H7 (cell line): ENCODE results near the gene GP2. TPM values are rescaled to one million over a fixed set of nuclear protein-coding genes. Genes with fewer than 3 reads are reported as not detected.

Experiments used
- DNase-seq: peaks from one replicate; pipeline ENCODE4 v3.0.0; 2012
- H3K27me3 ChIP-seq: 2 replicates; pipeline ENCODE4 v1.6.0; 2011; ENCODE audit warnings: mild to moderate bottlenecking, low read length; ENCODE audit not compliant: control insufficient read depth, insufficient read depth
- H3K36me3 ChIP-seq: replicated peaks from 2 replicates; pipeline ENCODE4 v1.5.1; 2011; ENCODE audit warnings: low read length; ENCODE audit not compliant: control insufficient read depth, insufficient read depth
- H3K4me3 ChIP-seq: 2 replicates; pipeline ENCODE4 v1.5.1; 2011; ENCODE audit warnings: low read depth, mild to moderate bottlenecking, control low read depth, low read length, moderate library complexity; ENCODE audit not compliant: insufficient read depth
- total RNA-seq: library from RNA; depleted of rRNA; stranded (reverse); fragments of >200 nt; shearing (Covaris generic); gene quantifications from 2 replicates; pipeline ENCODE4 v1.2.3, GENCODE V29; 2014

The GP2 gene
- total RNA-seq, 1 experiment from 2014 or later = not detected

DNA sequence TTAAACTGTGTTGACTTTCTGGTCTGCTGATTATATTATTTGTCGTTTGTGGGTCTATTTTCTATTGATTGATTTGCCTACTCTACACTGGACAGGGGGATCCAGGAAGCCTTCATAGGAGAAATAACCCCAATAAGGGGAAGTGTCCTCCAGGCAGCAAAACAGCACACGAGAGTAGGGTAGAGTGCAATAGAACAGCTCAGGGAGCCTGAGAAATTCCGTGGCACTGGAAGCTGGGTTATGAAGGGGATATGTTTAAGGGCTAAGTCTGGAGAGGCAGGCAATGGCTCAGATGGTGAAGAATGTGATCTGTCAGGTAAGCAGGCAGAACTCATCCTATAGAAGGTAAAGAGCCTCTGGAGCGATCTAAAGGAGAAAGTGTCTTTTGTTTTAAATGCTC, 20.9 kb downstream of the GP2 start:
- no peaks in the 10 kb centered on the region for H3K27me3 ChIP-seq
- no peak overlapping the region for H3K4me3 ChIP-seq
- DNase-seq = no peak
- H3K36me3 ChIP-seq = no peaks in the 10 kb centered on the region

DNA sequence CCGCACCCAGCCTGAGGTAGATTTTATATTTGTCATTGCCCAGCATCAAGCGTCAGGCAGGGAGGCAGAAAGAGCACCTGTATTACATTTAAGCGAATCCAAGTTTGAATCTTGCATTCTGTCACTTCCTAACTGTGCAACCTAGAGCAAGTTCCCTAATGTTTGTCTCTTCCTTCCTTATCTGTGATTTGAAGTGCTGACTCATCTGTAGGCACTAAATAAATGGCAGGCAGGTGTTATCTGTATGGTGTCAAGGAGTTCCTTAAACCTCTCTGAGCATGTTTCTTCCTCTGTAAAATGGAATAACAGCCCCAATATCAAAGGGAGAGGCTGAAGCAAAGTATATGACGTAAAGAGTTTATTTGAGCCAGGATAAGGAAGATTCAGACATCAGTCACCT, 24.3 kb downstream of the GP2 start:
- no peak overlapping the region for H3K4me3 ChIP-seq
- H3K27me3 ChIP-seq = no peaks in the 10 kb centered on the region
- H3K36me3 ChIP-seq = no peaks in the 10 kb centered on the region
- DNase-seq = no peak

DNA sequence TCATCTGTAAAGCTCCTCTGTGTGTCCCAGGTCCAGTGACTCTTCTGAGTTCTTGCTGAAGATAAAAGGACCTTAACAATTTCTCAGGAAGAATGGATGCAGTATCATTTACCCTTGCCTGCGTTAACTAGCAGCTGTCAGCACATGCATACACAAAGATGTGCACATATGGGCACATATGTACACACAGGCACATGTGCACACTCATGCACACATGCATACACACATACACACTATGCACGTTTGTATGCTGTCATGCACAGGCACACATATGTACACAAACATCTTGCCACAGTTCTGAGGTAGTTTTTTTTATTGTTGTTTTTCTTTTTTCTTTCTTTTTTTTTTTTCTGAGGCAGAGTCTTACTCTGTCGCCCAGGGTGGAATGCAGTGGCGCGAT, 24.9 kb downstream of the GP2 start:
- Histone ChIP-seq H3K36me3 (no peaks in the 10 kb centered on the region), H3K4me3 (no peak overlapping the region), H3K27me3 (no peaks in the 10 kb centered on the region)
- DNase-seq = no peak

DNA sequence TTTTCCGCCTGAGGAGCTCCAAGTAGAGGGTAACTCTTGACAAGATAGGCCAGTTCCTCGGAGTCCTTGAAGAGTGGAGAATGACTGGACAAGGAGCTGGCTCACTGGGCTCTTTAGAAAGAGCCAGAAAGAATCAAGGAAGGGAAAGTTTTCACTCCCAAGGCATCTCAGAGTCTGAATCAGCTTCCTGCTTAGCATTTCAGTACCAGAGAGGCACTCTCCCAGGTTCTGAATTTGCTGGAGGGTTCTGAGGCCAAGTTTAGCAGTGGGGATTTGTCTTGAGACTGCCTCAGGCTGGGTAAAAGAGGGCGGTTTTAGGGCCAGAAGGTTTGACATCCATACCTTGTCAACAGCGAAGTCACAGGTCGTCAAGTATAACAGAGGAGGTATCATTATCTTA, 25.5 kb downstream of the GP2 start:
- DNase-seq = no peak
- H3K36me3 ChIP-seq = no peaks in the 10 kb centered on the region
- no peak overlapping the region for H3K4me3 ChIP-seq
- H3K27me3 ChIP-seq = no peaks in the 10 kb centered on the region

DNA sequence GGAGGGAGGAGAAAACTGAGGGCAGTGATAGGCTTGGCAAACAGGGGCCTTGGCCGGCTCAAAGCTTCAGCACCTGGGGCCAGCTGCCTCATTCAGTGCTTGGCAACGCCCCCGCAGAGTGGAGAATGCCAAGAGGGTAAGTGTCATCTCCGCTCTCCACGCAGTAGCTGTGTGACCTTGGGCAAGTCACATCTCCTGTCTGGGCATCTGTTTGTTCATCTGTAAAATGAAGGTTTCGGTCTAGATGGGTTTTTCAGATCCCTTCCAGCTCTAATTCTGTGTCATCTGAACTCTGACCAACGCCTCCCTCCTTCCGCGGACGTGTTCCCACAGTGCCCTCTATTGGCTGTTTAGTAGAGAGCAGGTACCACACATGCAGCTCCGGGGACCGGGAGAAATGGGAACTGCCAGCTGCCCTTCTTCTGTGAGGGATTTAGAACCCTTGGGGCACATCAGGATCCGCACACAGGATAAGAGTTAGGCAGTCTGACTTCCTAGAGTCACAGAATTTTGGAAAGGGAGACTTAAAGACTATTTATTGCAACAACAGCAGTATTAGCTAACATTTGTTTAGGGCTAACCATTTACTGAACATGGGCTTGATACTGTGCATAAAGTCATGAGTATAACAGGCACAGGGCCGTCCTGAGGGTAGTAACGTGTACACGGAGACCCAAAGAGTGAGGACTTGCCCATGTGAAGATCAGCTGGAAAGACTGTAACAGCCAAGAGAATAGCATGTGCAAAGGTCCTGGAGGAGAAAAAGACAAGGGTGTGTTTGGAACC, 26.8 kb downstream of the GP2 start:
- H3K4me3 ChIP-seq = no peak overlapping the region
- peak; percentile 72 for DNase-seq
- no peaks in the 10 kb centered on the region for H3K27me3 ChIP-seq
- no peaks in the 10 kb centered on the region for H3K36me3 ChIP-seq

DNA sequence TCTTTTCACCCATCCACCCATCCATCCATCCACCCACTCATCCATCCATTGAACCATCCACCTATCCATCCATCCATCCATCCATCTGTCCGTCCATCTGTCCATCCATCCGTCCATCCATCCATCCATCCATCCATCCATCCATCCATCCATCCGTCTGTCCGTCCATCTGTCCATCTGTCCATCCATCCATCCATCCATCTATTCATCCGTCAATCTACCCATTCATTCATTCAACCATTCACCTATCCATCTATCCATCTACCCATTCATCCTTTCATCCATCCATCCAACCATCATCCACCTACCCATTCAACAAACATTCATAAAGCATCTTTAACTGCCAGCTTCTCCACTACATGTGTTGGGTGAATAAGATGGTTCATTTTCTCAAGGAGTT, 28.9 kb downstream of the GP2 start:
- Histone ChIP-seq H3K27me3 (no peaks in the 10 kb centered on the region), H3K4me3 (no peak overlapping the region), H3K36me3 (no peaks in the 10 kb centered on the region)
- no peak for DNase-seq

DNA sequence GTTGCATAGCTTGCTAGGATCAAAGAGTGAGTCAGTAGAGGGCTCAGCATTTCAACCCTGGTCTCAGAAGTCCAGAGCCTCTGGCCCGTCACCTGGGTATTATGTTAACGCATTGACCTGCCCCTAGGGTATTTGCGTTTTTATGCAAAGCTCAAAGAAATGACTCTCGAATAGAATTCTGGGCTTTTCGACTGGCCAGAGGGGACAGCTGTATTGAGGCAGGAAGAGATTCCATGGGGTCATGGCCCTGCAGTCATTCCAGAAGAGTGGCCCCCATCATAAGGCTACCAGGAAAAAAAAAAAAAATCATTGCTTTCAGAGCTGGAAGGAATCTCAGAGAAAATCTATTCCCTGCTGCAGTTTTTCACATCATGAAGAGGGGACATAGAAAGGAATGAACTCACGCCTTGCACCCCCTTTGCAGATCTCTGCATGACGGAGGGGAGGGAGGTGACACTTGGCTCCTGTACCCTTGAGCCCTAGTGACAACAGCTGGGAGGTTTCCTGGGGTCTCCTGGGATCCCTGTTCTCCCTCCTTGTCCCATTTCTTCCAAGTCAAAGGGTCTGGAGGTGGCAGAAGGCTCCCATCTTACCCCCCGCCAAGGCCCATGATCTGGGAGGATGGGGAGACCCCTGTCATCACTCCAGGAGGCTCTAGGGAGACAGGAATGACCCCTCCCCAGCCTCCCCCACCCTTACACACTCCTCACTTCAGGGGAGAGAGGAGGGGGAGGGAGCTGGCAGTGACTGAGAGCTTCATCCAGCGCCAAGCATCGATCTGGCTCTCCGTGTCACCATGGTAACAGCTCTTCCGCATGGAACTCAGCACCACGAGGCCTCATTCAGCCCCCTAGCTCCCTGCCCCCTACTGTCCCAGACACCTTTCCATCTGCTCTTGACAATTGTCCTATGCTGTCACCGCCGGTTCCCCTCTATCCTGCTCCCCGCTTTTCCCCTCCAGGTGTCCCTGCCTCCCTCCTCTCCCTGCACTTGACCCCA, 35.8 kb downstream of the GP2 start:
- H3K36me3 ChIP-seq = no peaks in the 10 kb centered on the region
- H3K27me3 ChIP-seq = no peaks in the 10 kb centered on the region
- peak; percentile 23 for DNase-seq
- H3K4me3 ChIP-seq = no peak overlapping the region

DNA sequence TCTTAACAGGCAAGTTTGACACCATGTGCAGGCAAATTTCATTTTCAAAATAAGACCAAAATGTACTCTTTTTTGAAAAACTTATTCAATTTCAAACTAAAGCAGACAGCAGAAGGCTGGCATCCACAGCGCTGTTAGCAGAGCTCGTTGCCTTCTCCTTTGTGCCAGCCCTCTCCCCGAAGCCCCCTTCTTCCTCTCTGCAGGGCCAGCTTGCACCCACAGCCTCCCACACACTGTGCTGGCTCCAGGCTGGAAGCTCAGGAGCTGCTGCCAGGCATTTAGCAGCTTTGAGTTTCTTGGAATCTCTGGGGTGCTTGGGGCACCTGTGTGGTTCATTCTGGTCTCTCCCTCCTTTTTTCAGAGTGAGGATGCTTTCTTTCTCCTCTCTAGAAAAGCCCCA, 37.7 kb downstream of the GP2 start:
- no peaks in the 10 kb centered on the region for H3K36me3 ChIP-seq
- no peak for DNase-seq

DNA sequence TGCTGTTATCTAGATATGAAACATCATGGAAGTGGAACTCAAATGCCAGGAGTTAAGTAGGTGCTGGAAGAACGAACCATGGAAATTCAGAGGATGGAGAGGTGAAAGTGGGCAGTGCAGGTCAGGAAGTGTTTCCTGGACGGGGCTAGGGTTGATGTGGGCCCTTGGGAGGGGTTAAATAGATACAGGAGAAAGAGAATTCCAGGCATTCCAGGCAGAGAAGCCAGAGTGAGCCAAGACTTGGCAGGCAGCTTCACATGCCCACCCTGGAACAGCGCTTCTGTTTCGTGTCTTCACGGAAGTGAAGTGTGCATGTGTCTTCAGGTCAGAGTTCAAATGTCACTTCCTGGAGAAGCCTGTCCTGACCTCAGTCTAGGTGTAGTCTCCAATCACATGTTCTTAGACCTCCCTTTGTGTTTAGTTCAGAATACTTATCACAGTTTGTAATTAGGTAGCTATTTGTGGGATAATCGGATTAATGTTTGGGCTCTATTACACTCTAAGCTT, 41.3 kb downstream of the GP2 start:
- no peaks in the 10 kb centered on the region for H3K36me3 ChIP-seq
- H3K4me3 ChIP-seq = no peak overlapping the region
- DNase-seq = peak; percentile 35
- H3K27me3 ChIP-seq = no peaks in the 10 kb centered on the region

More for the DNA sequence above, 37.7 kb downstream of the GP2 start:
- Histone ChIP-seq H3K27me3 (no peaks in the 10 kb centered on the region), H3K4me3 (no peak overlapping the region)

DNA sequence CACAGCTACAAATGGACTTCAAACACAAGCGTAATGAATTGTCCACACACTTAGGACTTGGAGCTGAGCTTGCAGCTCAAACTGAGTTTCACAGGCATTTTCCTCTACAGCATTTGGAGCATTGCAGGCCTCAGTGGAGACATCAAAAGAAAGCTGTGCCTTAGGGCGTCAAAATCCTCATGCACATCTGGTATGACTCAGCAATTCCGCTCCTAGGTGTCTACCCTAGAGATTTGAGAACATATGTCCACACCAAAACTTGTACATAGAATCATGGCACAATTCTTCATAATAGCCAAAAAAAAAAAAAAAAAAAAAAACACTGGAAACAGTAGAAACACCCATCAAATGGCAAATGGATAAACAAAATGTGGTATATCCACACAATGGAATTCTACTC, 47.1 kb downstream of the GP2 start:
- no peak overlapping the region for H3K4me3 ChIP-seq
- H3K36me3 ChIP-seq = no peaks in the 10 kb centered on the region

DNA sequence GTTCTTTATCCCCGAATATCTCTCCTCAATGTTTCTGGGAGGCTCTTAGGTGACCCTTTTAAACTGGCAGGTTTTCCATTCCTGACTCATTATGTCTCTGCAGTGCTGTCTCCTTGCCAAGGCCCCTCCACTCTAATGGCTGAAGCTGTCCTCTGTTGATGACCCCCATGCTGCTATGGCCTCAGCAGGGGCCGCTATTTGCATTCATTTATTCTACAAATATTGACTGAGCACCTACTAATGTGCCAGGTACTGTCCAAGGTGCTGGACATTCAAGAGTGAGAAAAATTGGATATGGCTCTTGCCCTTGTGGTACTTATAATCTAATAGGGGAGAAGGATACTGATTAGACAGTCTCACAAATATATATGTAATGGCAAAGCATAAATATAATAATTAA, 55.4 kb downstream of the GP2 start:
- no peak for DNase-seq
- Histone ChIP-seq H3K36me3 (no peaks in the 10 kb centered on the region), H3K27me3 (no peaks in the 10 kb centered on the region), H3K4me3 (no peak overlapping the region)

More for the DNA sequence above, 47.1 kb downstream of the GP2 start:
- no peak for DNase-seq
- H3K27me3 ChIP-seq = no peaks in the 10 kb centered on the region

DNA sequence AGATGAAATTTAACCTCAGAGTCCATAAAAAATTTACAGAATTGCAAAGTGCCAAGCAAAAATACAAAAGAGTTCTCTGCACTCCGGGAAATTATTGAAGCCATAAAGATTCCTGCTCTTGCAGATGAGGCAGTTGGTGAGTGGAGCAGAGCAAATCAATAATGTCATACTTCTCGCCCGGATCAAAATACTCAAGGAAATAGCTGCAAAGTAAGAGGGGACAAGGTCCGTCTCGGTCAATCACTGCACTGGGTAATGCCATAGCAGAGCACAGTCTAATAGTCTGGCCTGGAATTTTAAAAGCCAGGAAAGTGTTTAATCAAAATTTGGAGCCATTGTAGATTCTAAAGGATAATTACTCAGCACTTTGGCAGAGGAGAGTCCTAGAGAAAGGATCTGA, 58.9 kb downstream of the GP2 start:
- no peak for DNase-seq
- Histone ChIP-seq H3K4me3 (no peak overlapping the region), H3K27me3 (no peaks in the 10 kb centered on the region), H3K36me3 (no peaks in the 10 kb centered on the region)

DNA sequence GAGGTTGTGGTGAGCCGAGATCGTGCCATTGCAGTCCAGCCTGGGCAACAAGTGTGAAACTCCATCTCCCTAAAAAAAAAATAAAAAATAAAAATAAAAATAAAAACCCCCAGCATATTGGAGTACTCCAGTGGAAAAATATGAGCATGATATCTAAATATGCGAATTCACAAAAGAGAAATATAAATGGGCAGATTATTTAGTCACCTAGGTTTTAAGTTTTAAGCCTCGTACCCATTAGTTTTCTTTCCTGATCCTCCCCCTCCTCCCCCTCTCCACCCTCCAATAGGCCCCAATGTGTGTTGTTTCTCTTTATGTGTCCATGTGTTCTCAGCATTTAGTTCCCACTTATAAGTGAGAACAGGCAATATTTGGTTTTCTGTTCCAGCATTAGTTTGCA, 62.3 kb downstream of the GP2 start:
- Histone ChIP-seq H3K27me3 (no peaks in the 10 kb centered on the region), H3K4me3 (no peak overlapping the region), H3K36me3 (no peaks in the 10 kb centered on the region)
- DNase-seq = no peak

DNA sequence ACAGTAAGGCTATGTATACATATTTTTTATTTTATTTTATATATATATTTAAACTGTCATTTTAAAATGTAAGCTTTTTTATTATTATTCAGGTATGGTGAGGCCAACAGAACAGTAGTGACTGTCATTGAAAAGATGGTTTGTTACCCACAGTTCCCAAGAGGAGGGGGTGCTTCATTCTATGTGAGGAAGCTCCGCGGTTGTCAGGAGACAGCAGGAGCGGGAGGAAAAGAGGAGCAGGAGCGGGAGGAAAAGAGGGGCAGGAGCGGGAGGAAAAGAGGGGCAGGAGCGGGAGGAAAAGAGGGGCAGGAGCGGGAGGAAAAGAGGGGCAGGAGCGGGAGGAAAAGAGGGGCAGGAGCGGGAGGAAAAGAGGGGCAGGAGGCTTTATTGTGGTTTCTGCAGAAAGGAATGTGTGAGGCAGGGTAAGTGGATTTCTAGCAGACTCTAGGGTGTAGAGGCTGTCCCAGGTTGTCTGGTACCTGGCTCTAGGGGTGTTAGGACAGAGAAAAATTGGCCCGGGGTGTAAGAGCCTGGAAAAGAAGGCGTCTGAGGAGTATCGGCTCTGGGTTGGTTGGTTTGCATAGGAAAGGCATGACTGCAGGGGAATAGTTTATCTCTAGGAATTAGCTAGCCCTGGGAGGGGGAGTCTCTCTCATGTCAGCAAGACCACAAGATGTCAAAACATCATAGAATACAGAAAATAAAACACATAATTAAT, 64.0 kb downstream of the GP2 start:
- H3K27me3 ChIP-seq = no peaks in the 10 kb centered on the region
- DNase-seq = no peak
- no peak overlapping the region for H3K4me3 ChIP-seq
- H3K36me3 ChIP-seq = no peaks in the 10 kb centered on the region
